ENCODE data around the gene GAS5.

DNA sequence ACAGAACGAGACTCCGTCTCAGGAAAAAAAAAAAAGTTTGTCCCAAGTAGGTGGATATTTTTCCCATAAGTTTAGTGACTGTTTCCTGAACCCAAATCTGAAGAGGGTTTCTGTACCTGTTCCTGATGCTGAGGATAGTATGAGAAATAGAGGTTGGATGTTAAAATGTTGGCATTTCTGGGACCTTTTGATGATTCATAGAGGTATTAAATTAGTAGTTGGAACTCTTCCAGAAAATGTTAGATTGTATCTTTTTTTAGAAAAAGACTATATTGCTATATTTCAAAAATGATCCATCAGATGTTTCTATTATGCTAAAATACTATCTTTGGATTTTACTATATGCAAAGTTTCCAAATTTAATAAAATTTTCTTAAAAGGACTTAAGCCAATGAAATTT, 40.2 kb downstream of the GAS5 start:
- TF ChIP-seq, protein P1, sequence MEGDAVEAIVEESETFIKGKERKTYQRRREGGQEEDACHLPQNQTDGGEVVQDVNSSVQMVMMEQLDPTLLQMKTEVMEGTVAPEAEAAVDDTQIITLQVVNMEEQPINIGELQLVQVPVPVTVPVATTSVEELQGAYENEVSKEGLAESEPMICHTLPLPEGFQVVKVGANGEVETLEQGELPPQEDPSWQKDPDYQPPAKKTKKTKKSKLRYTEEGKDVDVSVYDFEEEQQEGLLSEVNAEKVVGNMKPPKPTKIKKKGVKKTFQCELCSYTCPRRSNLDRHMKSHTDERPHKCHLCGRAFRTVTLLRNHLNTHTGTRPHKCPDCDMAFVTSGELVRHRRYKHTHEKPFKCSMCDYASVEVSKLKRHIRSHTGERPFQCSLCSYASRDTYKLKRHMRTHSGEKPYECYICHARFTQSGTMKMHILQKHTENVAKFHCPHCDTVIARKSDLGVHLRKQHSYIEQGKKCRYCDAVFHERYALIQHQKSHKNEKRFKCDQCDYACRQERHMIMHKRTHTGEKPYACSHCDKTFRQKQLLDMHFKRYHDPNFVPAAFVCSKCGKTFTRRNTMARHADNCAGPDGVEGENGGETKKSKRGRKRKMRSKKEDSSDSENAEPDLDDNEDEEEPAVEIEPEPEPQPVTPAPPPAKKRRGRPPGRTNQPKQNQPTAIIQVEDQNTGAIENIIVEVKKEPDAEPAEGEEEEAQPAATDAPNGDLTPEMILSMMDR (conservative IDR thresholded peaks at IDR 0.05; ENCODE audit: low read depth, low read length), result no peak
- TF ChIP-seq EZH2 (IDR thresholded peaks at IDR 0.05; ENCODE audit: borderline replicate concordance, low read depth, low read length, poor library complexity, severe bottlenecking), result no peak
